GM19372 (cell line): ENCODE results near the gene ACR.

Source experiments
- ATAC-seq: cut with Tn5 transposase; IDR thresholded peaks from one replicate; pipeline ENCODE4 v1.9.1; 2021; ENCODE audit warnings: mild to moderate bottlenecking, low read depth, moderate library complexity; ENCODE audit not compliant: unreplicated experiment

The ACR gene

DNA sequence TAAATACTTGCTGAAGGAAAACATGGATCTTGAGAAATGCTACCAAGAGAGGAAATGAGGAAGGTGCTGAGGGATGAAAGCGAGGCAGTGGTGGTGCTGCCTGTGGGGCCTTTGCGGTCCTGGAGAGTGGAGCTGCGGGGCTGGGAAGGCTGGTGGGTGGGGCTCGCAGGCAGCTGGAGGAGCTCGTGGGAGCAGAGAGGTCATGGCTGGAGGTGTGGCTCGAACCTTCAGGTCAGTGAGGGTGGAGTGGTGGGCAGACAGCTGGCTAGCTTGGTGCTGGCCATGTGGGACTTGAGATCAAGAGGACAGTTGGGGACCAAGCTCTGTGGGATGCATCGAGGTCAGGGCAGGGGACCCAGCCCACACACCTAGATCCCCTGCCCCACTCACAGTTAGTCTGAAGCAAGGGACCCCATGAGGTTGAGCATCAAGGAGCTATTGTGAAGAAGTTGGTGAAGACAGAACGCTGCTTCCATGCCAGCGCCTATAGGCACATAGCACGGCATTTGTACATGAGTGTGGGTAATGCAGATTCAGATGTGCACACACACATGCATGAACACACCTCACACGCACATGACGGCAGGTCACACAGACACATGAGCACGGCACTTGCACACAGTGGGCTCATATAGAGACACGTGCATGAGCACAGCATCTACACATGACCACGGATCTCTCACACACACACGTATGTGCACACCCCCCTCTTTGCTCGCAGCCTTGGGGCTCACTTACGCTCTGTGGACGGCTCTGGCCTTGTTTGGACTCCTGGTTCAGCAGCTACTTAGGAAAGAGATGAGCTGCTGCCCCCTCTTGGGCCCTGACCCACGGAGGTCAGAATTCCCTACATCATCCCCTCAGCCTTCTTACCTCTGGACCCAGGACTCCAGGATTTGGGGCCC lies 34.9 kb upstream of the ACR start:
- no peak for ATAC-seq

DNA sequence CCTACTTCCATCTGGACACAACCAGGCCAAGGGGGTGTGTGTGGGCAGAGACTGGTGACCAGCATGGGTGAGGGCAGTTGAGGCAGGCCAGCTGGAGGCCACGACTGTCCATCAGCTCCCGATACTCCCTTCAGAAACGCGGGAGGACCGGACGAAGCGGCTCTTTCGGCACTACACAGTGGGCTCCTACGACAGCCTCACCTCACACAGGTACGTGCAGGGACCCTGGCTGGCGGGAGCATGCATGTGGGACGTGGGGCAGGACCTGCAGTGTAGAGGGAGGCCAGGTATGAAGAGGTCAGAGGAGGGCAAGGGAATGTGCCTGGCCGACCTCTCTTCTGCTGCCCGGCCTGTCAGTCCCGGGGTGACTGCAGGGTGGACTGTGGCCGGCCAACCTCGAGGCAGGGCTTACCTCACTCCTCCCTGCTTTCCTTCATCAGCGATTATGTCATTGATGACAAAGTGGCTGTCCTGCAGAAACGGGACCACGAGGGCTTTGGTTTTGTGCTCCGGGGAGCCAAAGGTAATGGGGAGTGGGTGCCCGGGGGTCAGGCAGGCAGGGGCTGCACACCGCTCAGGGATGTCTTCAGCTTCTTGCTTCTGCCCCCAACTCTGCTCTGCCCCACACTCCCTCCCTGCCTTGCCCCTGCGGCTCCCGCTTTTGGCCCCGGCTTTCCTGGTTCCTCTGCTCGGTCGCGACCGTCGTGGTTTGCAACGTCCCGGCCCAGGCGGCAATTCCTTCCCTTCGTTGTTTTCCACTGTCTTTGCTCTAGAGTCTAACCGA lies 34.1 kb upstream of the ACR start:
- no peak for ATAC-seq

DNA sequence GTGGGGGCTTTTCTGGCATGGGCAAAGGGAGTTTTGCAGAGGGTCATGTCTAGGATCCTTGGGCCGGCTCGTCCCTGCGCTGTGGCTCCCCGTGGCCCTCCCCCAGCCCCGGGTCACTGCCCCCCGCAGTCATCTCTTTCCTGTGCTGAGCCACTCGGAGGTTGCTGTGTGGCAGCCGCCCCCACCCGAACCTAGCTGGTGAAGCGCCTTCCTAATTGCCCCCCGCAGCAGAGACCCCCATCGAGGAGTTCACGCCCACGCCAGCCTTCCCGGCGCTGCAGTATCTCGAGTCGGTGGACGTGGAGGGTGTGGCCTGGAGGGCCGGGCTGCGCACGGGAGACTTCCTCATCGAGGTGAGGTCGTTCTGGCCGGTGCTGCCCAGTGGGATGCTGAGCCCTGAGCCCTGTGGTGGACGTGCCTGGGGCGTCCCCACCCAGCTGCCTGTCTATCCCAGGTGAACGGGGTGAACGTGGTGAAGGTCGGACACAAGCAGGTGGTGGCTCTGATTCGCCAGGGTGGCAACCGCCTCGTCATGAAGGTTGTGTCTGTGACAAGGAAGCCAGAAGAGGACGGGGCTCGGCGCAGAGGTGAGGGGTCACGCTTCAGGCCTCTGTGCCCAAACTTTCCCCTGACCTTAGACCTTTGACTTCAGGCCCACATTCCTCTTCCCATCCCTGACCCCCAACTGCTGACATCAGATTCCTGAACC lies 33.3 kb upstream of the ACR start:
- no peak for ATAC-seq

DNA sequence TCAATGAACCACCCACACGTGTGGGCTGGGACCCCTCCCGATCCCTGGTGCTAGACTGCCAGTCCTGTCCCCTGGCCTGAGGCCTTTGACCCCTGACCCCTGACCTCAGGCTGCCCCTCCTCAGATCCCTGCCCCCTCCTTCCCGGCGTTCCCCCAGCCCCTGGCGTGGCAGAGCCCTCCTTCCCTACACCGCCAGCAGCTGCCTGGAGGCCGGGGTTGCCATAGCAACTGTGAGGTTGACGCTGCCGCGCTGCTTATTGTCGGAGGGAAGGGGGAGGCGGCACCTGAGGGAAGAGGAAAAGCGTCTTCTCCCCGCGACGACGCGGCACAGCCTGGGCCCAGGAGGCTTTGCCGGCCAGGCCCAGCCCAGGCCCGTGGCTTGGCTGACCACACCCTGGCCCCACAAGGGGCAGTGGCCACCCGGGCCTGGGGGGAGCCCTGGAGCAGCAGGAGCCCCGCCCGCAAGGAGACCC lies 32.7 kb upstream of the ACR start:
- ATAC-seq = no peak

DNA sequence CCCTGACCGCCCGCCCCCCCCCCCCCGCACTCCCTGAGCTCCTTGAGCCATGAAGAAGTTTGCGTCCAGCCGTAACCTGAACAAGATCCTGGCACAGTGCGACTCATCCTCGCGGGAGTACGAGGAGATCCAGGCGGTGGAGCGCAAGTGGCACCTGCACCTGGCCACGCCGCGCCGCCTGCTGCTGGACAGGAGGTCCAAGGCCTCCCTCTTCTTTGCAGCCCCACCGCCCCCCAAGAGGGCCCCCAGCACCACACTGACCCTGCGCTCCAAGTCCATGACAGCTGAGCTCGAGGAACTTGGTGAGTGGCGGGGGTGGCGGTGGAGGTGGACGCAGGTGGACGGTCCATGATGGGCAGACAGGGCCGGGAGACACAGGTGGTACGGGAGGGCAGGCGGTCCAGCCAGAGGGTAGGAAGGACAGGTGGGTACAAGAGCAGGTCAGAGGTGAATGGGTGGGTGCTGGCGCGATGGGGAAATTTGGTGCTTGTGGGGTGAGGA lies 32.1 kb upstream of the ACR start:
- no peak for ATAC-seq

DNA sequence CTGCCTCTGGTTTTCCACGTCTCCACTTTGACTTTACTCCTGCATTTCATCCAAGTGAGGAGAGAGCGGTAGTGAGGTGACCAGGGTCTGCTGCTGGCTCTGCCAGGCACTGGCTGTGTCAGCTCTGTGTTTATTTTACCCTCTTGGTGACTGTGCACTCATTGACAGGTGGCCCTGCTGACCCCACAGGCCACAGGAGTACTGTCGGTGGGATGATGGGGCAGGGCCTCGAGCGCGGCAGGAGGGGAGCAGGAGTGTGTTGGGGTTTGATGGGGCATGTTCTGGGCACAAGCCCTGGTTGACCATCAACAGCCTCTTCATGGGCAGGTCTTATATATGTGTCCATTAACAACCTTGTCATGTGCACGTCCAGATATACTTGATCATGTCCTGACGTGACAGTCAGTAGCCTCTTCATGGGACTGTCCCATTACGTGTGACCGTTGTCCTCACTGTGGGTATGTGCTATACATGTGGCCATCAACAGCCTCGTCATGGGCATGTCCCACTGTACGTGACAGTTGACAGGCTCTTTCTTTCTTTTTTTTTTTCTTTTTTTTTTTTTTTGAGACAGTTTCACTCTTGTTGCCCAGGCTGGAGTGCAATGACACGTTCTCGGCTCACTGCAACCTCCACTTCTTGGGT lies 31.4 kb upstream of the ACR start:
- no peak for ATAC-seq

DNA sequence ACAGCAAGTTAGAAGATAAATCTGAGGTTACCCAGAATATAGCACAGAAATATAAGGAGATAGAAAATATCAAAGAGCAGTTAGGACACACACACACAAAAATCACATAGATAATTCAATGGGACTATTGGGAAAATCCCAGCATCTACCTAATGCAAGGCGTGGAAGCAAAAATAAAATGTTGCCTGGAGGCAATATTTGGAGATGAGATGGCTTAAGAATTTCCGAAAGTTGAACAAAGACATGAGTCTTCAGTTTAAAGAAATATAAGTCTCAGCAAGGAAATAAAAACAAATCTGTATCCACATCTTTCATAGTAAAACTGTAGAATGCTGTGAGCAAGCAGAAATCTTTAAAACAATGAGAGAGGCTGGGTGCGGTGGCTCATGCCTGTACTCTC lies 29.5 kb upstream of the ACR start:
- ATAC-seq = no peak

DNA sequence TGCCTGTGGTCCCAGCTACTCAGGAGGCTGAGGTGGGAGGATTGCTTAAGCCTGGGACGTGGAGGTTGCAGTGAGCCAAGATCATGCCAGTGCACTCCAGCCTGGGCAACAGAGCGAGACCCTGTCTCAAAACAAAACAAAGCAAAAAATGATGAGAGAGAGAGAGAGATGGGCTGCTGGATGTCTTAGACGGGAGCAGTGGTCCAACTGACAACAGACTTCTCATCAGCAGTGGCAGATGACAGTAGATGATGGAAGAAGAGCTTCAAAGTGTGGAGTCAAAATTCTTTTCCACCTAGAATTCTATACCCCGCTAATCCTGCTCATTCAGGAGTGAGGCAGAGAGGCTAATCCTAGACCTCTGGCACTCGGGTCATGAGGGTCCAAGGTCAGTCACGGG lies 29.0 kb upstream of the ACR start:
- ATAC-seq = no peak

DNA sequence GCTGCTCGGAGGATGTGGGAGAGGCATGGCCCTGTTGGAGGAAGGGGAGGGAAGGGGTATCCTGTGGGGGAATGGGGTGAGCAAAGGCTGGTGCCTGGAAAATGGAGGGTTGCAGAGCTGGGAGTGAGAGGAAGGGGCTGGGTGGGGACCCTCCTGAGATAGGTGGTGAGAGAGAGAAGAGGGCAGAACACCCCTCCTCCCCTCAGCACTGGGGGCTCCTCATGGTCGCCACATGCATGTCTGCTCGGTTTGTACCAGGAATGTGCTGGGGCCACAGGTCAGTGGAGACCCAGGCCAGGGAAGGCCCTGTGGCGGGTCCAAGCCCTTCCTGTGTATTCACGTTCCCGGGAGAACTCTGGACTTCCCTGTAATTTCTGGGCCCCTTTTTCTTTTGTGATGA lies 27.8 kb upstream of the ACR start:
- no peak for ATAC-seq

DNA sequence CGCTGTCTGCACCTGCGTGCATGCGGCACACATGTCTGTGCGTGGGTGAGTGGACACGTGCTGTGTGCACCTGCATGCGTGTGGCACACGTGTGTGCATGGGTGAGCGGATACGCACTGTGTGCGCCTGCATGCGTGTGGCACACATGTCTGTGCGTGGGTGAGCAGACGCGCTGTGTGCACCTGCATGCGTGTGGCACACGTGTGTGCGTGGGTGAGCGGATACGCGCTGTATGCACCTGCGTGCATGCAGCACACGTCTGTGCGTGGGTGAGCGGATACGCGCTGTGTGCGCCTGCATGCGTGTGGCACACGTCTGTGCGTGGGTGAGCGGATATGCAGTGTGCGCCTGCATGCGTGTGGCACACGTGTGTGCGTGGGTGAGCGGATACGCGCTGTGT lies 27.1 kb upstream of the ACR start:
- ATAC-seq = no peak

DNA sequence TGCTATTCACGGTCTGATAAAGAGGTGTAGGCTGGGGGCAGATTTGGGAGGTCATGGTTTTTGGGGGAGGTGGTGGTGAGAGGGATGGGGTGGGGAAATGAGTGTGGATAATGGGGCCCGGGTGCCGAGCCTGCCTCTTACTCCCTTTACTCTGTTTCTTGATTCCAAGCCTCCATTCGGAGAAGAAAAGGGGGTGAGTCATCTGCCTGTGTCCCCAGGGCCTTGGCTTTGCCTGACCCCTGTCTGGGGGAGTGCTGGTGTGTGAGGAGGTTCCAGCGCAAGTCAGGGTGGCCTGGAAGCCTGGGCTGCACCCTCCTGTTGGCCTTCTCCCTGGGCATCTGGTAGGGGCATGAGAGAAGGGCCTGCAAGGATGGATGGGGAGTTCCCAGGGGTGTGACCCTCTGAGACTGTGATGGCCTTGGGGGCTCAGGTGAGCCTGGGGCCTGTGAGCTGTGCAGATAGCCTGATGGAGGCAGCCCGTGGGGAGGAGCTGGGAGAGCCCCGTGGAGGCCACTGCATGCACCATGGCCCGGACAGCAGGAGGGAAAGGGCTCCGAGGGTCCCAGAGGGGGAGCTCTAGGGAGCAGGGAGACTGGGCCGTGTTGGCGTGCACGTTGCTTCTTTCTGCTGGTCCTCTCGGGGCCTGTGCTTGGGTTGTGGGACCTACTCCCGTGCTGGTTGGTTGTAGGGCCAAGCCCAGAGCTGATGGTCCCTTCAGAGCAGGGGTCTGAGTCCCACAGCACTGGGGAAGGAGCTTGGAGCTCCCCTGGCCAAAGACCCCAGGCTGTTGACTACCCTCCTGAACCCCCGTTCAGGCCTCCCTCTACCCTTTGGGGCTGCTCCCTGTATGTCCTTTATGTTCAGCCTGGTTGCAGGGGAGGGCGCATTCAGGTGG lies 26.3 kb upstream of the ACR start:
- ATAC-seq = no peak

DNA sequence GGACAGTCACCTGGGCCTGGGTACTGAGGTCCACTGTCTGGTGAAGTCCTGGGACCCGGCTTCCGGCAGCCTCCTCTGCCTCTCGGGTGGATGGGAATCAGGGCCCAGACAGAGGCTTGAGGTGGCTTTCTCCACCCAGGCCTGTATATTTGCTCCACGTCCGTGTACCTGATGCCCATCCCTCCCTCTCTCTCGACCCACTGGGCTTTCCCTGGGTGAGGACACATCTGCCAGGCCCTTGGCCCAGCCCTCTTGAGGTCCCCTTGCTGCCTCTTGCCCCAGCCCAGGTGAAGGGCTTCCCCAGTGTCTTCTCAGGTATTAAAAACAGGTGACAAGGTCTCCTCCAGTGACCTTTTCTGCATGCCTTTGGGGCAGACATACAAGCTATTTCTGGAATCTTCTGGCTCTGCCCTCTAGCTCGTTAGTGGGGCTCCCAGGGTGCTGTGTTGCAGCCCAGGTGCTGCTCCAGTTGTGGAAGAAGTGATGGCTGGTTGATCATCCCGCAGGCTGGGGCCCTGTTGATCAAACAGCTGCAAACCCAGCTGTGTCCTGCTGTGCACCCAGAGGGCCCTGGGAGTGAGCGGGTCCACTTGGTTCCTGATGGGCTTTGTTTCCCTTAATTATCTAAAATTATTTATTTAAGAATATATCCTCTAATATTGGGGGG lies 25.5 kb upstream of the ACR start:
- no peak for ATAC-seq

DNA sequence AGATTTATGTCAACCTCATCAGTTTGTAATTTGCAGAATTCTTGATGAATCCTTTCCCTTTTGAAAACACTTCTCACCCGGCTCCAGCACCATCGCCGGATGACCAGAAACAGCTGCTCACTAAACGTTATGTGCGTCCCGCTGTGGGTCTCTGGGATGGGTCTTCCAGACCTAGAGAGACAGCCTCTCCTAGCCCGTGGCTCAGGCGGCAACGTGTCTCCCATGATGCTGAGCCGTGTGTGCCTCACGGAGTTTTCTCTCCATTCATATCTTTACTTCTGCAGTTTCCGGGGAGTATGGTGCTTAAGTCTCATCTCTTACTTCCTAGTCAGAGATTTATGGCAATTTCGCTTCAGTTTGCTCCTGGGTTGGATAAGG lies 25.0 kb upstream of the ACR start:
- ATAC-seq = no peak

DNA sequence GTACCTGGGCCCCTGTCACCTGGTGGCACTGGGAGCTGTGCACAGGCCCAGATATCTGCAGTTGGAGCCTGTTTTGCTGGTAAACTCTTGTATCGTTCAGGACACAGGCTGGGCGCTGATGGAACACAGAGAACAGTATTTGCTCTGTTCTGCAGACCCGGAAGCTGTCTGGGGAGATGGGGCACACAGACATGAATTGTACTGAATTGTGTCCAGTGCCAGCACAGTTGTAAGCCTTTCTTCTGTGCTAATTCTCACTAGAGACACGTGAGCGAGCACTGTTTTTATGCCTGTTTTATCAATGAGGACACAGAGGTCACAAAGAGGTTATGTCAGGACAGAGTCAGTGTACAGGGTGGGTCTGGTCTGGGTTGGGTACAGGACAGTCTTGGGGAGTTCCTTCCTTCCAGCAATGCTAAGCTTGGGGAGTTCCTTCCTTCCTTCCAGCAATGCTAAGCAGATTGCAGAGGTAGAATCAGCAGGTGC lies 24.4 kb upstream of the ACR start:
- no peak for ATAC-seq

DNA sequence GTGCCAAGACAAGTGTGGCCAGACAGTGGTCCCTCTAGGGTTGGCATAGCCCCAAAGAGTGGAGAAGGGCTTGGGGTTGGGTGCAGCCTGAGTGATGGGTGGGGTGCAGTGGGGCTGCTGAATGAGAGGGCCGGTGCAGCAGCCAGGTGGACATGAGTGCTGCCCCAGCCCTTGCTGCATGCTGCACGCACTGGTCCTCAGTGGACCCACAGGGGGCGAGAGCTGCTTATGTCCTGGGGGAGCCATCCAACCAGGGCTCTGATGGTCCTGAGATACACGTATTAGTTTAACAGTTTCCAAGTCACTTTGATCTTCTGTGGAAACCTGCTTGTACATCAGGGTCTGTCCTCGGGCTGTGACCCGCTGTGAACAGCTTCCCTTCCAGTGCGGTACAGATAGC lies 23.9 kb upstream of the ACR start:
- no peak for ATAC-seq

DNA sequence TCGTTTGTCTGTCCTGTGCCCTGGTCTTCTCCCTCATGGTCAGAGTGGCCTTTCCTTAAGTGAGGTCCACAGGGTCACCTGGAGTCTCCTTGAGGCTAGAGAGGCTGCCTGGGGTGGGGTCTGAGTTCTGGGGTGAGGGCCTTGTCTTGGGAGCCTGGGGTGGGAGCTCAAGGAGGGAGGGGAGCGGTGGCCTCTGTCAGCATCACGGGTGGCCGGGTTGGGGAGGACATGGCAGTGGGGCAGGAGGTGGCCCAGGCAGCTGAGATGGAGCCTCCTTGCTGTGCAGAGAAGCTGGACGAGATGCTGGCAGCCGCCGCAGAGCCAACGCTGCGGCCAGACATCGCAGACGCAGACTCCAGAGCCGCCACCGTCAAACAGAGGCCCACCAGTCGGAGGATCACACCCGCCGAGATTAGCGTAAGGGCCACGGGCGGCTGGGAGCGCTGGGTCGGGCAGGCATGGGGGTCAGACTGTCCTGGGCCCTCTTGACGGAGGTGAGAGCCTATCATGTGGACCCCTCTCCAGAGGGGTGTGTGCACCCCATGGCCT lies 23.3 kb upstream of the ACR start:
- no peak for ATAC-seq

DNA sequence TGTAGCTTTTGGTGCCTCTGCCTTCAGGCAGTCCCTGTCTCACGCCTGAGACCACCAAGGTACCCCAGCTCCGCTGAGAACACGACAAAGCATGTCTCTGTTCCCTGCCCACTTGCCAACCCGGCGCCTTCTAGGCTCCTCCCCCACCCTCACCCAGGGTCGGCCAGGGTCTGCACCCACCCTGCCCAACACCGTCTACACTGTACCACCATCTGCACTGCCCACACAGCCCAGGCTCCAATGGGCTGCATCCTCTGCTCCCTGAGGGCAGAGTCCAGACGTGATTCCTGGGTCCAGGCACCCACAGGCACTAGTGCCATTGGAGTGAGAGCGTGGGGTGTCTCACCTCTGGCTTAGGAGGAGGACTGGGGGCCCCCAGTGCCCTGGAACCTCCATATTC lies 22.8 kb upstream of the ACR start:
- no peak for ATAC-seq

DNA sequence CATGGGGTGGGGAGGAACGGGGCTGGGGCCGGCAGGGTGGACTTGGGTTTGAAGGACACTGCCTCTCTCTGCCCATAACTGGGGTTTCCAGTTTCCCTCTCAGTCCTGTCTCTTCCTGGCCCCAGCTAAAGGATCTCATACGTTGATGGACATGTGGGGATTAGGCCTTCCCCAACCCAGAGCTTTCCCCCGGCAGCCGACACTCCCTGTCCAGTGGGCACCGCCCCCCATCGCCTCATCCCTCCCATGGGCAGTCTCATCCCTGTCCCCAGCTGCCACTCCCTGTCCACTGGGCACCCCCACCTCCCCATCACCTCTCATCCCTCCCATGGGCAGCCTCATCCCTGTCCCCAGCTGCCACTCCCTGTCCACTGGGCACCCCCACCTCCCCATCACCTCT lies 22.2 kb upstream of the ACR start:
- no peak for ATAC-seq
